GDM1 (cell line): Measurements from ENCODE around the gene GOPC.

Experiments used
- DNase-seq: peaks from one replicate; lab custom pipeline; 2025; lab: John Stamatoyannopoulos, UW

The GOPC gene

GRCh38 chr6:117514655-117515054 is 87.7 kb downstream of the GOPC start:
- no peak for DNase-seq

GRCh38 chr6:117513778-117514365 is 88.4 kb downstream of the GOPC start:
- DNase-seq = no peak

- DNase-seq = no peak
Measured at GRCh38 chr6:117512987-117513573, 89.2 kb downstream of the GOPC start.

- DNase-seq = no peak
Measured at GRCh38 chr6:117512056-117512828, 90.1 kb downstream of the GOPC start.
